Activated T-helper 2 cell treated with anti-CD3 and anti-CD28 coated beads, Interferon-gamma antibody, Interleukin-2, Interleukin-4, amounts not matched to agents 10 μg/mL and 5 μg/mL and 100 μg/mL, durations not matched to agents 14 hours and 24 hours and 36 hours (primary cell): ENCODE results near the gene DARS2. TPM values are rescaled to one million over a fixed set of nuclear protein-coding genes. Genes with fewer than 3 reads are reported as not detected.
A peak's percentile ranks its signal among the peaks of the same experiment; 100 is the strongest.
"Not testable (repeated sequence)": the region's sequence is repeated elsewhere in the genome, so short reads cannot be mapped to it uniquely, and the experiment has no call there.

ENCODE experiments used
- DNase-seq: peaks from one replicate; pipeline ENCODE4 v3.0.0; 2021; ENCODE audit warnings: low spot score
- H3K27ac Mint-ChIP-seq: one replicate; pipeline ENCODE4 v1.8.0; 2021; ENCODE audit warnings: mixed read lengths
- H3K27me3 Mint-ChIP-seq: one replicate; pipeline ENCODE4 v1.8.0; 2021; ENCODE audit warnings: low read depth, mixed read lengths
- H3K36me3 Mint-ChIP-seq: one replicate; pipeline ENCODE4 v1.8.0; 2021; ENCODE audit warnings: low read depth, mixed read lengths
- H3K4me1 Mint-ChIP-seq: one replicate; pipeline ENCODE4 v1.8.0; 2021; ENCODE audit warnings: low read depth, mixed read lengths
- H3K4me3 Mint-ChIP-seq: one replicate; pipeline ENCODE4 v1.8.0; 2021; ENCODE audit warnings: low read depth, mild to moderate bottlenecking, moderate library complexity, mixed read lengths
- H3K9me3 Mint-ChIP-seq: one replicate; pipeline ENCODE4 v1.8.0; 2021; ENCODE audit warnings: mixed read lengths
- intact Hi-C: fragments of 100-400 bp; cut with micrococcal nuclease; formaldehyde crosslinking; loops from one replicate; pipeline ENCODE4 v1.15.1; 2023
- total RNA-seq: library from RNA; stranded (reverse); gene quantifications from 2 replicates; pipeline ENCODE4 v1.2.3, GENCODE V29; 2022

Gene DARS2
- total RNA-seq, 1 donor from 2014 or later: 49.7 TPM

GRCh38 chr1:173827611-173828010 is 3.1 kb downstream of the DARS2 start:
- no peaks in the 10 kb centered on the region for H3K9me3 Mint-ChIP-seq
- peaks cover 52% of the 10 kb centered on the region for H3K36me3 Mint-ChIP-seq
- H3K27ac Mint-ChIP-seq: no peak overlapping the region
- intact Hi-C loops: no loop called here
- H3K4me3 Mint-ChIP-seq: no peak overlapping the region
- H3K4me1 Mint-ChIP-seq: peaks cover 22% of the 10 kb centered on the region
- H3K27me3 Mint-ChIP-seq: no peaks in the 10 kb centered on the region
- DNase-seq: no peak

GRCh38 chr1:173832748-173833147 is 8.3 kb downstream of the DARS2 start:
- H3K27ac Mint-ChIP-seq: no peak overlapping the region
- H3K9me3 Mint-ChIP-seq: no peaks in the 10 kb centered on the region
- H3K4me1 Mint-ChIP-seq: peaks cover 5% of the 10 kb centered on the region
- intact Hi-C loops: no loop called here
- peaks cover 48% of the 10 kb centered on the region for H3K36me3 Mint-ChIP-seq
- DNase-seq: no peak
- no peak overlapping the region for H3K4me3 Mint-ChIP-seq
- no peaks in the 10 kb centered on the region for H3K27me3 Mint-ChIP-seq

GRCh38 chr1:173852105-173852504 is 27.6 kb downstream of the DARS2 start:
- intact Hi-C loops: no loop called here
- DNase-seq: no peak
- no peak overlapping the region for H3K4me3 Mint-ChIP-seq
- peaks cover 54% of the 10 kb centered on the region for H3K36me3 Mint-ChIP-seq
- no peaks in the 10 kb centered on the region for H3K27me3 Mint-ChIP-seq
- H3K27ac Mint-ChIP-seq: no peak overlapping the region
- H3K9me3 Mint-ChIP-seq: no peaks in the 10 kb centered on the region
- no peaks in the 10 kb centered on the region for H3K4me1 Mint-ChIP-seq

- Mint-ChIP-seq H3K27ac (no peak overlapping the region), H3K36me3 (peaks cover 60% of the 10 kb centered on the region), H3K27me3 (no peaks in the 10 kb centered on the region), H3K9me3 (no peaks in the 10 kb centered on the region), H3K4me3 (no peak overlapping the region), H3K4me1 (no peaks in the 10 kb centered on the region)
- intact Hi-C loops: no loop called here
- no peak for DNase-seq
Observed at GRCh38 chr1:173853074-173853473, 28.6 kb downstream of the DARS2 start.

GRCh38 chr1:173856014-173856413 is 31.5 kb downstream of the DARS2 start:
- H3K27me3 Mint-ChIP-seq: no peaks in the 10 kb centered on the region
- H3K27ac Mint-ChIP-seq: no peak overlapping the region
- peaks cover 63% of the 10 kb centered on the region for H3K36me3 Mint-ChIP-seq
- no peaks in the 10 kb centered on the region for H3K9me3 Mint-ChIP-seq
- DNase-seq: no peak
- no peaks in the 10 kb centered on the region for H3K4me1 Mint-ChIP-seq
- intact Hi-C loops: no loop called here
- H3K4me3 Mint-ChIP-seq: no peak overlapping the region

GRCh38 chr1:173856903-173857302 is 32.4 kb downstream of the DARS2 start:
- no peak for DNase-seq
- H3K4me1 Mint-ChIP-seq: no peaks in the 10 kb centered on the region
- H3K27ac Mint-ChIP-seq: no peak overlapping the region
- intact Hi-C loops: no loop called here
- H3K4me3 Mint-ChIP-seq: no peak overlapping the region
- H3K27me3 Mint-ChIP-seq: no peaks in the 10 kb centered on the region
- peaks cover 62% of the 10 kb centered on the region for H3K36me3 Mint-ChIP-seq
- no peaks in the 10 kb centered on the region for H3K9me3 Mint-ChIP-seq

GRCh38 chr1:173857363-173857917 is 33.0 kb downstream of the DARS2 start:
- no peaks in the 10 kb centered on the region for H3K27me3 Mint-ChIP-seq
- H3K4me1 Mint-ChIP-seq: no peaks in the 10 kb centered on the region
- H3K36me3 Mint-ChIP-seq: peaks cover 61% of the 10 kb centered on the region
- no peak for DNase-seq
- no peak overlapping the region for H3K4me3 Mint-ChIP-seq
- H3K27ac Mint-ChIP-seq: no peak overlapping the region
- no peaks in the 10 kb centered on the region for H3K9me3 Mint-ChIP-seq
- intact Hi-C loops: no loop called here

- H3K27ac Mint-ChIP-seq, H3K4me3 Mint-ChIP-seq, H3K9me3 Mint-ChIP-seq, DNase-seq, intact Hi-C loops, H3K4me1 Mint-ChIP-seq, H3K27me3 Mint-ChIP-seq: not testable (repeated sequence)
- peaks cover 65% of the 10 kb centered on the region for H3K36me3 Mint-ChIP-seq
Observed at GRCh38 chr1:173859547-173859946, 35.1 kb downstream of the DARS2 start.

- Mint-ChIP-seq H3K27ac (no peak overlapping the region), H3K4me1 (peaks cover 11% of the 10 kb centered on the region), H3K4me3 (no peak overlapping the region), H3K27me3 (no peaks in the 10 kb centered on the region), H3K9me3 (no peaks in the 10 kb centered on the region), H3K36me3 (peaks cover 67% of the 10 kb centered on the region)
- intact Hi-C loops: loop anchor here (10.0 kb wide), 3 partner anchors 355 to 1195 kb away; partner anchors contain the start of gene CACYBP
- DNase-seq: no peak
Observed at GRCh38 chr1:173860065-173860464, 35.6 kb downstream of the DARS2 start.

- H3K4me3 Mint-ChIP-seq: no peak overlapping the region
- H3K36me3 Mint-ChIP-seq: peaks cover 69% of the 10 kb centered on the region
- no peak for DNase-seq
- no peaks in the 10 kb centered on the region for H3K9me3 Mint-ChIP-seq
- H3K4me1 Mint-ChIP-seq: peaks cover 24% of the 10 kb centered on the region
- intact Hi-C loops: loop anchor here (10.0 kb wide), 3 partner anchors 353 to 1197 kb away; partner anchors contain the start of gene CACYBP
- peak overlapping the region; percentile 58 for H3K27ac Mint-ChIP-seq
- H3K27me3 Mint-ChIP-seq: no peaks in the 10 kb centered on the region
Observed at GRCh38 chr1:173861731-173862145, 37.3 kb downstream of the DARS2 start.

- H3K36me3 Mint-ChIP-seq: peaks cover 75% of the 10 kb centered on the region
- not testable (repeated sequence) for DNase-seq
Observed at GRCh38 chr1:173862146-173862768, 37.8 kb downstream of the DARS2 start.

GRCh38 chr1:173862769-173863223 is 38.3 kb downstream of the DARS2 start:
- Mint-ChIP-seq H3K4me1 (peaks cover 25% of the 10 kb centered on the region), H3K4me3 (peak overlapping the region; percentile 30), H3K27me3 (no peaks in the 10 kb centered on the region), H3K36me3 (peaks cover 75% of the 10 kb centered on the region), H3K9me3 (no peaks in the 10 kb centered on the region), H3K27ac (peak overlapping the region; percentile 79)
- no peak for DNase-seq
- intact Hi-C loops: loop anchor here (10.0 kb wide), 3 partner anchors 352 to 1198 kb away; partner anchors contain the start of gene CACYBP

More at GRCh38 chr1:173862146-173862768, 37.8 kb downstream of the DARS2 start:
- H3K27me3 Mint-ChIP-seq, H3K9me3 Mint-ChIP-seq: not testable (repeated sequence)
- Mint-ChIP-seq H3K4me3 (peak overlapping the region; percentile 30), H3K4me1 (peaks cover 25% of the 10 kb centered on the region), H3K27ac (peak overlapping the region; percentile 79)
- intact Hi-C loops: loop anchor here (10.0 kb wide), 3 partner anchors 353 to 1197 kb away; partner anchors contain the start of gene CACYBP
